Mesenchymal stem cell (in vitro differentiated cells and primary cell): Measurements from ENCODE around the gene MINDY4.
A peak's percentile ranks its signal among the peaks of the same experiment; 100 is the strongest.

Experiments
- DNase-seq: peaks from one replicate; pipeline ENCODE4 v3.0.0-alpha.2; 2013
- H2AFZ ChIP-seq: one replicate; pipeline ENCODE4 v1.6.1; 2013; ENCODE audit warnings: low read depth, mild to moderate bottlenecking, control low read depth, inconsistent platforms, low read length, moderate library complexity
- H2AK5ac ChIP-seq: 2 replicates; pipeline ENCODE4 v1.6.1; 2013; ENCODE audit warnings: low read length, moderate library complexity, mild to moderate bottlenecking, inconsistent platforms; ENCODE audit not compliant: severe bottlenecking
- H2BK120ac ChIP-seq: one replicate; pipeline ENCODE4 v1.6.1; 2013; ENCODE audit warnings: low read depth, mild to moderate bottlenecking, inconsistent platforms, low read length, moderate library complexity
- H2BK12ac ChIP-seq, 2 experiments: one replicate each; pipeline ENCODE4 v1.6.1; 2013; ENCODE audit warnings: inconsistent platforms in 2 of 2, low read length in 2 of 2, mild to moderate bottlenecking in 2 of 2, moderate library complexity in 2 of 2, control low read depth in 1 of 2
- H2BK15ac ChIP-seq: one replicate; pipeline ENCODE4 v1.6.1; 2013; ENCODE audit warnings: mild to moderate bottlenecking, low read depth, inconsistent platforms; ENCODE audit not compliant: poor library complexity, severe bottlenecking
- H2BK5ac ChIP-seq: 2 replicates; pipeline ENCODE4 v1.6.1; 2013; ENCODE audit warnings: low read depth, mild to moderate bottlenecking, low read length, control low read depth, inconsistent platforms; ENCODE audit not compliant: poor library complexity, severe bottlenecking
- H3K14ac ChIP-seq, 2 experiments: one replicate each; pipeline ENCODE4 v1.6.1; 2013; ENCODE audit warnings: inconsistent platforms in 2 of 2, low read length in 2 of 2, control low read depth in 1 of 2, mild to moderate bottlenecking in 1 of 2, moderate library complexity in 1 of 2
- H3K18ac ChIP-seq, 2 experiments: one replicate each; pipeline ENCODE4 v1.6.1; 2013; ENCODE audit warnings: inconsistent platforms in 2 of 2, low read length in 2 of 2, control low read depth in 1 of 2, low read depth in 1 of 2, mild to moderate bottlenecking in 1 of 2
- H3K23ac ChIP-seq, 2 experiments: one replicate each; pipeline ENCODE4 v1.6.1; 2013; ENCODE audit warnings: inconsistent platforms in 2 of 2, low read length in 2 of 2, mild to moderate bottlenecking in 2 of 2, moderate library complexity in 2 of 2, control low read depth in 1 of 2
- H3K27ac ChIP-seq: 2 replicates; pipeline ENCODE4 v1.5.1; 2013; ENCODE audit warnings: mild to moderate bottlenecking, moderate library complexity, low read length, control low read depth, inconsistent platforms; ENCODE audit not compliant: poor library complexity, severe bottlenecking
- H3K27me3 ChIP-seq, 2 experiments: 2 replicates each; pipeline versions ENCODE4 v1.6.1 to v1.7.0; 2013; ENCODE audit warnings: low read length in 2 of 2, mild to moderate bottlenecking in 2 of 2, moderate library complexity in 2 of 2, control low read depth in 1 of 2, inconsistent platforms in 1 of 2; ENCODE audit not compliant: control insufficient read depth in 1 of 2, insufficient read depth in 1 of 2
- H3K36me3 ChIP-seq, 2 experiments: 2 replicates each; pipeline versions ENCODE4 v1.6.1 to v1.7.0; 2013; ENCODE audit warnings: low read length in 2 of 2, control low read depth in 1 of 2, inconsistent platforms in 1 of 2, low read depth in 1 of 2, mild to moderate bottlenecking in 1 of 2; ENCODE audit not compliant: insufficient read depth in 2 of 2, control insufficient read depth in 1 of 2
- H3K4ac ChIP-seq, 2 experiments: one replicate each; pipeline ENCODE4 v1.6.1; 2013; ENCODE audit warnings: inconsistent platforms in 2 of 2, low read length in 2 of 2, mild to moderate bottlenecking in 2 of 2, moderate library complexity in 2 of 2, control low read depth in 1 of 2, low read depth in 1 of 2
- H3K4me1 ChIP-seq: 2 replicates; pipeline ENCODE4 v1.6.1; 2013; ENCODE audit warnings: low read depth, low read length, control low read depth; ENCODE audit not compliant: control insufficient read depth, insufficient read depth
- H3K4me2 ChIP-seq: 2 replicates; pipeline ENCODE4 v1.6.1; 2013; ENCODE audit warnings: low read length, mild to moderate bottlenecking, inconsistent platforms; ENCODE audit not compliant: poor library complexity, severe bottlenecking
- H3K4me3 ChIP-seq, 2 experiments: 2 replicates each; pipeline versions ENCODE4 v1.5.1 to v1.7.0; 2013; ENCODE audit warnings: low read length in 2 of 2, mild to moderate bottlenecking in 2 of 2, control low read depth in 1 of 2, low read depth in 1 of 2; ENCODE audit not compliant: insufficient read depth in 1 of 2
- H3K79me1 ChIP-seq: replicated peaks from 2 replicates; pipeline ENCODE4 v1.6.1; 2013; ENCODE audit warnings: mild to moderate bottlenecking, control low read depth, low read length, inconsistent platforms; ENCODE audit not compliant: poor library complexity, severe bottlenecking
- H3K9ac ChIP-seq: 2 replicates; pipeline ENCODE4 v1.7.0; 2013; ENCODE audit warnings: mild to moderate bottlenecking, low read length, moderate library complexity
- H3K9me3 ChIP-seq: 2 replicates; pipeline ENCODE4 v1.7.0; 2013; ENCODE audit warnings: mild to moderate bottlenecking, low read length; ENCODE audit not compliant: control insufficient read depth
- H4K8ac ChIP-seq: one replicate; pipeline ENCODE4 v1.6.1; 2013; ENCODE audit warnings: inconsistent platforms, mild to moderate bottlenecking, low read length, moderate library complexity
- H4K91ac ChIP-seq: one replicate; pipeline ENCODE4 v1.6.1; 2013; ENCODE audit warnings: mild to moderate bottlenecking, low read length, inconsistent platforms
- WGBS: methylation state at CpG from one replicate; pipeline ENCODE4 v1.1.7; 2013; ENCODE audit warnings: mixed read lengths; 5-methylcytosine and 5-hydroxymethylcytosine counted together

Gene MINDY4

DNA sequence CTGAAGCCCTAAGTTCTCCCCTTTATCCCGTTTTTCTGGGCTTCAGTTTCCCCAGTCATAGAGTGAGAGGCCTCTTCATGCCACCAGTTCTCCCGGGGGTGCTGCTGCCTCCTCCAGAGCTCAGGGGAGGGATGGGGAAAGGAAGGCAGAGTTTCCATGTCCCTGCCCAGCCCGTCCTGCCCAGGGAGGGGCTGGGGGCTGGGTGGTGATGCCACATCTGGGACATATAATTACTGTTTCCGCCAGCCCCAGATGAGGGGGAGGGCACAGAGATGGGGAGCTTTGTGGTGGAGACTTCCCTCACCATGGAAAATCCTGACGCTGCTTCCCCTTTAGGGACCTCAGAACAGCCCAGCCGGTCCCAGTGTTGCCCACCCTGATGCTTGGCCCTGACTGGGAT lies 144.5 kb downstream of the MINDY4 start:
- H3K4me2 ChIP-seq: no peak overlapping the region
- H3K18ac ChIP-seq: no peak overlapping the region
- H3K4me3 ChIP-seq: no peak overlapping the region
- no peak overlapping the region for H4K91ac ChIP-seq
- H2BK5ac ChIP-seq: no peak overlapping the region
- DNase-seq: no peak
- peak overlapping the region in 1 of 2 experiments; percentile 24 for H2BK12ac ChIP-seq
- H2AK5ac ChIP-seq: peak overlapping the region; percentile 32
- H3K23ac ChIP-seq: no peak overlapping the region
- H3K9ac ChIP-seq: peak overlapping the region; percentile 66
- H2BK120ac ChIP-seq: no peak overlapping the region
- no peak overlapping the region for H3K14ac ChIP-seq
- no peak overlapping the region for H2AFZ ChIP-seq
- no peaks in the 10 kb centered on the region for H3K9me3 ChIP-seq
- H3K4me1 ChIP-seq: peaks cover 57% of the 10 kb centered on the region
- H4K8ac ChIP-seq: no peak overlapping the region
- H3K27me3 ChIP-seq: no peaks in the 10 kb centered on the region
- H3K36me3 ChIP-seq: peaks cover 0 to 8% of the 10 kb centered on the region in 2 experiments
- H3K79me1 ChIP-seq: no peaks in the 10 kb centered on the region
- no peak overlapping the region for H3K4ac ChIP-seq
- no peak overlapping the region for H3K27ac ChIP-seq
- 85% methylated on average over 6 of the region's 6 CpGs for WGBS
- no peak overlapping the region for H2BK15ac ChIP-seq

DNA sequence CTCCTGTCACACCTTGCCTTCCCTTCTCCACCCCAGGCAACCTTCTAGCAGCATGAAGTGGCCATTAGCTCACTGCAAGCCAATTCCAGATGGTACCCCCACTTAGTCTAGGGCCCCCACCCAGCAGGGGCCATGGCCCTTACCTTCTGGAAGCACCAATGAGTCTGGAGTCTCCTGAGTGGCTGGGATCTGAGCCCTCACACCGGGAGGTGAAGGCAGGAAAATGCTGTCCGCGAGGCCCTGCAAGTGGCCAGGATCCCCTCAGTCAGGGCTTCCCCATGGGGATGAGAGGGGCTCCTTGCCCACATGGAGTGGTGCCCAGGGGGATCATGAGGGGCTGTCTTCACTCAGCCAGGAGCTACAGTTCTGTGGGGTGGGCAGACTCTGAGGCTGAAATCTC lies 145.0 kb downstream of the MINDY4 start:
- H3K4me1 ChIP-seq: peaks cover 59% of the 10 kb centered on the region
- H3K14ac ChIP-seq: no peak overlapping the region
- H4K8ac ChIP-seq: peak overlapping the region; percentile 14
- H3K9ac ChIP-seq: no peak overlapping the region
- no peaks in the 10 kb centered on the region for H3K79me1 ChIP-seq
- peak overlapping the region in 1 of 2 experiments; percentile 24 for H2BK12ac ChIP-seq
- H3K4ac ChIP-seq: peak overlapping the region in 1 of 2 experiments; percentile 7
- no peak overlapping the region for H3K23ac ChIP-seq
- H2AFZ ChIP-seq: no peak overlapping the region
- no peaks in the 10 kb centered on the region for H3K9me3 ChIP-seq
- H2BK5ac ChIP-seq: no peak overlapping the region
- no peak overlapping the region for H3K27ac ChIP-seq
- no peaks in the 10 kb centered on the region for H3K27me3 ChIP-seq
- no peak overlapping the region for H4K91ac ChIP-seq
- no peak overlapping the region for H2BK15ac ChIP-seq
- 89% methylated on average over 3 of the region's 3 CpGs for WGBS
- H2AK5ac ChIP-seq: peak overlapping the region; percentile 32
- H2BK120ac ChIP-seq: no peak overlapping the region
- no peak overlapping the region for H3K18ac ChIP-seq
- H3K4me2 ChIP-seq: no peak overlapping the region
- peaks cover 0 to 8% of the 10 kb centered on the region in 2 experiments for H3K36me3 ChIP-seq
- no peak for DNase-seq
- H3K4me3 ChIP-seq: no peak overlapping the region

- no peak overlapping the region for H2AFZ ChIP-seq
- no peaks in the 10 kb centered on the region for H3K27me3 ChIP-seq
- no peaks in the 10 kb centered on the region for H3K9me3 ChIP-seq
- H3K79me1 ChIP-seq: no peaks in the 10 kb centered on the region
- H2BK5ac ChIP-seq: no peak overlapping the region
- no peak overlapping the region for H3K4ac ChIP-seq
- H3K9ac ChIP-seq: no peak overlapping the region
- H2BK15ac ChIP-seq: no peak overlapping the region
- peak overlapping the region; percentile 46 for H4K8ac ChIP-seq
- H3K4me2 ChIP-seq: no peak overlapping the region
- H3K18ac ChIP-seq: no peak overlapping the region
- WGBS: 92% methylated on average over 7 of the region's 7 CpGs
- H2AK5ac ChIP-seq: no peak overlapping the region
- no peak overlapping the region for H3K27ac ChIP-seq
- no peak overlapping the region for H2BK12ac ChIP-seq
- no peak overlapping the region for H3K4me3 ChIP-seq
- DNase-seq: no peak
- H3K14ac ChIP-seq: no peak overlapping the region
- H2BK120ac ChIP-seq: no peak overlapping the region
- H4K91ac ChIP-seq: peak overlapping the region; percentile 46
- H3K23ac ChIP-seq: no peak overlapping the region
- H3K36me3 ChIP-seq: peaks cover 0 to 8% of the 10 kb centered on the region in 2 experiments
- H3K4me1 ChIP-seq: peaks cover 60% of the 10 kb centered on the region
These were observed 145.6 kb downstream of the MINDY4 start for GRCh38 chr7:30916767-30917166.

DNA sequence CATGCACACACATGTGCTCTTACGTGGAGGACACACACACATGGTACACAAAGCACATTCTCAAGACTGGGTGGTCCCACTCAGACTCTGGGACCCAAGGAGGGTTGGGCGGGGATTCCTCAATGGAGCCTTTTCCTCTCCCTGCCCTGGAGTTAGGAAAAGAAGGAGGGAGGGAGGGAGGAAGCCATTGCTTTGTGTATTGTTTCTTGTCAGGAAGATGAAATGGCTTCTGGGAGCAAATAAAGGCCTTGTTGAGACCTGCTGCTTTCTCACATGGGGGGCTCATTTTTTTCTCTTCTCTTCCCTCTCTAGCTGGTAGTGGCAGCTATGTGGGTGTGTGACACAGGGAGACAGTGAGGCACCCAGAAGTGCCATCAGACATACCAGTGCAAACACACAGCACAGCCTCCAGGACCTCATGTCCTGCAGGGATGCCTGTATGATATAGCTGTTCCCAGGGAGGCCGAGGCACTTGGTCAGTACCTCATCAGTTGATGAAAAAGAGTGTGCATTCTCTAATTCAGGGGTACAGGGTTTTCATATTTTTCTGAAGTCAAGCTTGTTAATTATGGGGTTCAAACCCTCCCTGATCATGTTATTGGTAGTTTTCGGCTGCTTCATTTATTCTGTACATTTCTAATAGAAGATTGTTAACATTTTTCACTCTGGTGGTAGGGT lies 146.1 kb downstream of the MINDY4 start:
- Histone ChIP-seq H3K18ac (no peak overlapping the region), H2BK12ac (no peak overlapping the region), H3K27ac (no peak overlapping the region), H2BK120ac (no peak overlapping the region), H2AK5ac (no peak overlapping the region), H2BK5ac (no peak overlapping the region), H3K9ac (no peak overlapping the region), H4K91ac (peak overlapping the region; percentile 46), H3K23ac (no peak overlapping the region), H3K4me2 (no peak overlapping the region), H3K9me3 (no peaks in the 10 kb centered on the region), H2BK15ac (no peak overlapping the region), H3K4me1 (peaks cover 57% of the 10 kb centered on the region), H3K4ac (no peak overlapping the region), H2AFZ (no peak overlapping the region), H3K79me1 (no peaks in the 10 kb centered on the region), H3K4me3 (no peak overlapping the region), H3K27me3 (no peaks in the 10 kb centered on the region), H4K8ac (peak overlapping the region; percentile 64), H3K36me3 (peaks cover 0 to 7% of the 10 kb centered on the region in 2 experiments), H3K14ac (no peak overlapping the region)
- DNase-seq: no peak
- WGBS: 98% methylated on average over 3 of the region's 4 CpGs
